Activated CD4-positive, alpha-beta T cell treated with anti-CD3 and anti-CD28 coated beads, Interleukin-2, amount 50 U/mL, for 24 hours (primary cell): ENCODE results near the gene THRB.

ENCODE experiments used
- DNase-seq, 2 donors: peaks; one replicate each; pipeline ENCODE4 v3.0.0-alpha.2; 2020; ENCODE audit warnings: low read depth in 1 of 2, low spot score in 1 of 2

Gene THRB

DNA sequence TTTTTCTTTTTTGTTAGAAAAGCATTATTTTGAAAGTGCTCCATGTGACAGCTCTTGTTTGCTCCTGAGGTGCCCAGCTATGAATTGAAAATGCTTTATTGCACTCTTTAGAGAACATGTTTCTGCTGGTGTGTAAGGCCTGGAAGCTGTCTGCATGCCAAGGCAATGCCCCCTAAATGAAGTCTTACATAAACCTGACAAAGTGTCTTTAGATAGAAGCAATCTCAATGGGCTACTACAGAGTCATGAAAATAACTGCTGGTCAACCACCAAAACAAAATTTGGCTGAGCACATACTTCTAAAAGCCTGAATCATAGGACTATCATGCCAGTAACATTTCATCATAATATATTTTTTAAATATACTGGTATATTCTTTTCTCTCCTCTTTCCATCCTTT, 178.7 kb downstream of the THRB start:
- no peak for DNase-seq

DNA sequence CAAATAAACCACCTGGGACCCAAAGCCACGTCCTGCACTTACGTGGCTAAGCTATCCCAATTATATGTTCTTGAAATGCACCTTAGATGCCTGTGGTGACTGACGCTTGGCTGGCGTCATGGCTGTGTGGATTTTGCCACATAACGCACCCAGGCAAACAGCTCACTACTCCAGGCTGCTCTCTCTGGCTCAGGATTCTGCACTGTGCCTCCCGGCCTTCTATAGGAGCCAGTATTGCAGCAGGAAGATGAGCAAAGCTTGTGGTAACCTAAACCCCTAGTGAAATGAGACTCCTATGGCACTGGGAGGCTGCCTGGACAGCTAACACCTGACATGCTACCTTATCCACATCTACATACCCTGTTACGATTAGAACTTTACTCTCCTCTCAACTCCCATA, 179.3 kb downstream of the THRB start:
- DNase-seq, result no peak

DNA sequence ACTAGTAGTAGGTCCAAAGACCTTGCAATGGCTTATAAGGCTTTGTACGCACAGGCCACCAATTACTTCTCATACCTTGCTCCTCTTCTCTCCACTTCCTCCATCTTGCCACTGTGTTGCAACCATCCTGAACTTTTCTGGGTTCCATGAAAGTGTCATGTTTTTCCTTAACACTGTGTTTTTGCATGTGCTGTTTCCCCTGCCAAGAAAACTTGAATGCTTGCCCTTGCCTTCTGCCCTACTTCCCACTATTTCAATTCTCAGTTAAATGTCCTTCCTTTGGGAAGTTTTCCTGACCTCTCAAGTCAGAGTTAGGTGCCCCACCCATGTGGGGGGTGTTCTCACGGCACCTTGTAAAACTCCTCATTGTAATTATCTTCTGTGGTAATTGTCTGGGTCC, 182.8 kb downstream of the THRB start:
- DNase-seq, result no peak

GRCh38 chr3:24310887-24311286, 183.8 kb downstream of the THRB start:
- DNase-seq, result no peak

- DNase-seq, result no peak
Observed at GRCh38 chr3:24306518-24306917, 188.1 kb downstream of the THRB start.

DNA sequence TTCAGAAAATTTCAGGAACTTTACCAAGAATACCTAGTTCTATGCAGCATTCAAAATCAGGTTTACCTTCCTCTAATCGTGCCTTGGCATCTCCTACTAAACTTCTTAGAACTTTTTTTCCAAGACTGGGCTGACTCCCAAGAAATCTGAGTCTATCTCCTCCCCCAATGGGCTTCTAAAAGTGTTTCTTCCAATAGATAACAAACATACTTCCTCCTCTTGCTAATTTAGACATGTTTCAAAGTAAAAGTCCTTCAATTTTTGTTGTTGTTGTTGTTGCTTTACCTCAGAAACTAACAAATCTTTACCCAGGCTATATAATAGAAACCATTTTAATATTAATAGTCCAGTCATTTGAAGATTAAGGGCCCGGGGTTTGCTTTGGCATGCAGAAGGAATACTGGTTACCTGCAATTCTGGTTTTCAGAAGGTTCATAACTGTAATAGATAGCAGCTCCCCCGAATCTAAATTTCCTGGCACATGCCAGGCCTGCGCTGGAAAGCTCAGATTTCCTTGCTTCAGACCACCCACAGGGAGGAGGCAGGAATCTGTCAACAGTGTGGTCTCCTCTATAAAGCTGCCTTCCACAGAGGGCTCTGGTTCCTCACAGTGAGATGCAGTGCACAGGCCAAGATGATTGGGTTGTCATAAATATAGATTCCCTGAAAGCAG, 188.7 kb downstream of the THRB start:
- no peak for DNase-seq

- no peak for DNase-seq
Observed at GRCh38 chr3:24303057-24303754, 191.4 kb downstream of the THRB start.

- DNase-seq, result no peak
Observed at GRCh38 chr3:24302396-24302795, 192.3 kb downstream of the THRB start.

- DNase-seq, result no peak
Observed at GRCh38 chr3:24300949-24301348, 193.7 kb downstream of the THRB start.

- DNase-seq, result no peak
Observed at GRCh38 chr3:24299806-24300626, 194.6 kb downstream of the THRB start.

- DNase-seq, result no peak
Observed at GRCh38 chr3:24299246-24299805, 195.3 kb downstream of the THRB start.

- no peak for DNase-seq
Observed at GRCh38 chr3:24296441-24297205, 198.0 kb downstream of the THRB start.

GRCh38 chr3:24294150-24294549, 200.5 kb downstream of the THRB start:
- DNase-seq, result no peak

- no peak for DNase-seq
Observed at GRCh38 chr3:24291646-24292045, 203.0 kb downstream of the THRB start.

DNA sequence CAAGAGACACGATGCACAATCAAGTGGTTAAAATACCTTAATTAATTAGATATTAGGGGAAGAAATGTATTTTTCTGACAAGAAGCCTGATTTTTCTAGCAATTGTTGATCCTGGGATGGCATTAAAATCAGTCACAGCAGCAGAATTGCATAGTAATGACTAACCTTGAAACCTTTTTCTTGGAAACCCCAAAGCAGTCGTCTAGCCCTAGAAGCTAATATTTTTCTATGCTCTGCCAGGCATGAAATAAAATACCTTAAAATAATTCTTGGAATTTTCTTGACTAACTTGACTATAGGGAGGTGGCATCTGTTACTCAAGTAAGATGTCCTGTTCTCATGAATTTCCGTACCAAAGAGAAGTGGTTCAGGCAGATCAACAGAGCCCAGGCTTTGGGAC, 204.1 kb downstream of the THRB start:
- DNase-seq, result no peak

- DNase-seq, result no peak
Observed at GRCh38 chr3:24288496-24289236, 206.0 kb downstream of the THRB start.

DNA sequence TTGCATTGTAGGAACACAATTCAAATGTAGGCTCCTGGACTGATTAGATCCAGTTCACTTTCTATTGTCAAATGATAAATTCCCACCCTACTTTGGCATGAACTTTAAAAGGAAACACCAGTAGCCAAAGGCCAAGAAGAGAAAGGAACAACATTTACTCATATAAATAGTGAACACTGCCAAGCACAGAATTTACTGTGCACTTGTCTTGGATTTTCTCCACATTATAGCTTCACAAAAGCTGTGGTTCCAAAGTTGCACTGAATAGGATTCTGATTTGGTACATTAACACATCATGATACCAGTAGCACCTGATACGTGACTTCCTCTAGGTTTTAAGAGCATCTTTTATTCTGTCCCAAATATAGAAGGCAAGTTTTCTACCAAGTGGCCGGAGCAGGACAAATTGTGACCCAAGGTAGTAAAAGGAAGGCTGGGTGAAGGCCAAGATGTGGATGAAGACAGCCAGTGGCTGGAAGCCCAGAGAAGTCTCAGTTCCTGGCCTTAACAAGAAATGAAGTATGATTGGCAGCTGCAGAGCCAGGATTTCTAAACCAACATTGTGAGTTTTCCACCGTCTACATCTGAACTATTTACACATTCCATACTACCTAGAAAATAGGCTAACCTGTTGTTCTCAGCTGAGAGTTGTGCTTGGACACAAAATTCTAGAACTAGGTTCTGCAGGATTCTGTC, 206.7 kb downstream of the THRB start:
- no peak for DNase-seq

- DNase-seq, result no peak
Observed at GRCh38 chr3:24286405-24286804, 208.2 kb downstream of the THRB start.

GRCh38 chr3:24278543-24278942, 216.1 kb downstream of the THRB start:
- no peak for DNase-seq

DNA sequence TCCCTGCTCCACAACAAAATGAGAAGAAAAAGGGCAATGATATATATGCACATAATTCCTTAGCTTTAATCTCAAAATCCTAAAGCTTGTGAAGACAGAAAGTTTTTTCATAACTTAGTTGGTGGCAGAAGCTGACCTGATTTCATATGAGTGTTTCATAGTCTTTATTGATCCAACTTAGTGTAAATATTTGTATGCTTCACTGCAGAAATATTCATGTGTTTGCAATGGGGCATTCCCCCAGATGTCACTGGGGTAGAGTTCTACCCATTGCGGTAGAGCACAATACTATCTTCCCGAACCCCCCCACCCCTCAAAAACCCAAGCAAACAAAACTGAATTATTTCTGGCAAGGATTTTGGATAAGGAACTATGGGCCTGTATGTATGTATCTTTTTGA, 221.2 kb downstream of the THRB start:
- DNase-seq, result no peak
